Neuronal stem cell (in vitro differentiated cells): ENCODE results near the gene RNF20.

Source experiments
- DNase-seq: peaks from one replicate; pipeline ENCODE4 v3.0.0-alpha.2; 2013; ENCODE audit warnings: low spot score
- H2AFZ ChIP-seq: one replicate; pipeline ENCODE4 v1.6.1; 2013; ENCODE audit warnings: mild to moderate bottlenecking, low read length, inconsistent platforms
- H2AK5ac ChIP-seq: 2 replicates; pipeline ENCODE4 v1.6.1; 2013; ENCODE audit warnings: low read depth, mild to moderate bottlenecking, inconsistent platforms, low read length, moderate library complexity, mixed read lengths
- H2BK120ac ChIP-seq: 2 replicates; pipeline ENCODE4 v1.6.1; 2013; ENCODE audit warnings: low read depth, mild to moderate bottlenecking, inconsistent platforms, low read length, moderate library complexity, mixed read lengths
- H2BK12ac ChIP-seq: one replicate; pipeline ENCODE4 v1.6.1; 2013; ENCODE audit warnings: low read length, inconsistent platforms
- H2BK15ac ChIP-seq: 2 replicates; pipeline ENCODE4 v1.6.1; 2013; ENCODE audit warnings: mild to moderate bottlenecking, low read length, inconsistent platforms, mixed read lengths
- H2BK5ac ChIP-seq: one replicate; pipeline ENCODE4 v1.6.1; 2013; ENCODE audit warnings: inconsistent platforms, mild to moderate bottlenecking, low read length, moderate library complexity
- H3K14ac ChIP-seq: one replicate; pipeline ENCODE4 v1.6.1; 2013; ENCODE audit warnings: low read length, inconsistent platforms
- H3K18ac ChIP-seq: 2 replicates; pipeline ENCODE4 v1.6.1; 2013; ENCODE audit warnings: low read length, inconsistent platforms
- H3K23ac ChIP-seq: 2 replicates; pipeline ENCODE4 v1.6.1; 2013; ENCODE audit warnings: low read depth, mild to moderate bottlenecking, mixed read lengths, low read length, inconsistent platforms; ENCODE audit not compliant: poor library complexity
- H3K27ac ChIP-seq: replicated peaks from 3 replicates; pipeline ENCODE4 v1.5.1; 2013; ENCODE audit warnings: low read length, inconsistent platforms
- H3K27me3 ChIP-seq, 3 experiments: 2 replicates each; pipeline ENCODE4 v1.6.1; 2013; ENCODE audit warnings: low read length in 3 of 3, mild to moderate bottlenecking in 2 of 3, inconsistent platforms in 1 of 3, low read depth in 1 of 3, mixed read lengths in 1 of 3, moderate library complexity in 1 of 3; ENCODE audit not compliant: control insufficient read depth in 3 of 3, insufficient read depth in 3 of 3
- H3K36me3 ChIP-seq, 2 donors: replicated peaks in 1 of 2; 2 replicates each; pipeline ENCODE4 v1.6.1; 2013; ENCODE audit warnings: low read length in 2 of 2; ENCODE audit not compliant: control insufficient read depth in 2 of 2, insufficient read depth in 2 of 2
- H3K4ac ChIP-seq: 2 replicates; pipeline ENCODE4 v1.6.1; 2013; ENCODE audit warnings: inconsistent platforms, mild to moderate bottlenecking, low read length, moderate library complexity
- H3K4me1 ChIP-seq, 2 donors: 1 replicate in 1 of 2; 2 replicates in 1 of 2; pipeline ENCODE4 v1.6.1; 2013; ENCODE audit warnings: low read length in 2 of 2, low read depth in 1 of 2; ENCODE audit not compliant: control insufficient read depth in 2 of 2, insufficient read depth in 1 of 2
- H3K4me2 ChIP-seq: one replicate; pipeline ENCODE4 v1.6.1; 2013; ENCODE audit warnings: mild to moderate bottlenecking, low read length, inconsistent platforms; ENCODE audit not compliant: insufficient read depth, poor library complexity, severe bottlenecking
- H3K4me3 ChIP-seq, 2 donors: 2 replicates each; pipeline ENCODE4 v1.5.1; 2013; ENCODE audit warnings: low read length in 2 of 2, mild to moderate bottlenecking in 2 of 2, inconsistent platforms in 1 of 2, moderate library complexity in 1 of 2
- H3K79me1 ChIP-seq: one replicate; pipeline ENCODE4 v1.6.1; 2013; ENCODE audit warnings: low read depth, mild to moderate bottlenecking, inconsistent platforms, low read length, moderate library complexity
- H3K9ac ChIP-seq: one replicate; pipeline ENCODE4 v1.6.1; 2013; ENCODE audit warnings: mild to moderate bottlenecking, low read depth, low read length, inconsistent platforms; ENCODE audit not compliant: poor library complexity
- H3K9me3 ChIP-seq, 2 donors: replicated peaks in 1 of 2; 2 replicates each; pipeline versions ENCODE3 to v1.6.1; 2013; ENCODE audit warnings: low read length in 2 of 2, mild to moderate bottlenecking in 2 of 2, inconsistent platforms in 1 of 2, low read depth in 1 of 2, mixed read lengths in 1 of 2, moderate library complexity in 1 of 2; ENCODE audit not compliant: control insufficient read depth in 2 of 2, insufficient read depth in 1 of 2
- H4K8ac ChIP-seq: one replicate; pipeline ENCODE4 v1.6.1; 2013; ENCODE audit warnings: low read depth, mild to moderate bottlenecking, inconsistent platforms, low read length, moderate library complexity
- H4K91ac ChIP-seq: one replicate; pipeline ENCODE4 v1.6.1; 2013; ENCODE audit warnings: low read length, low read depth, mild to moderate bottlenecking, inconsistent platforms; ENCODE audit not compliant: poor library complexity
- WGBS, 2 donors: extraction: QIAGEN DNeasy Blood & Tissue Kit; methylation state at CpG; one replicate each; pipeline ENCODE4 v1.1.7; 2013; ENCODE audit warnings: missing lambda C conversion rate in 2 of 2, mixed read lengths in 1 of 2; ENCODE audit not compliant: insufficient read length in 2 of 2, insufficient replicate concordance in 1 of 2; ENCODE audit errors: extremely low coverage in 2 of 2; 5-methylcytosine and 5-hydroxymethylcytosine counted together

RNF20 gene

GRCh38 chr9:101486693-101487442, 46.8 kb upstream of the RNF20 start:
- Histone ChIP-seq H3K9me3 (no peaks in the 10 kb centered on the region), H3K36me3 (no peaks in the 10 kb centered on the region), H2BK15ac (peak overlapping the region; percentile 25), H3K18ac (peak overlapping the region; percentile 93), H3K14ac (peak overlapping the region; percentile 3), H2BK5ac (no peak overlapping the region), H3K27ac (no peak overlapping the region), H3K23ac (peak overlapping the region; percentile 82), H3K4me3 (peak overlapping the region; percentile 75 to 80), H3K27me3 (peaks cover 0 to 7% (median 5%) of the 10 kb centered on the region in 3 experiments), H4K91ac (no peak overlapping the region), H2BK12ac (peak overlapping the region; percentile 69), H3K79me1 (peaks cover 4% of the 10 kb centered on the region), H3K4ac (no peak overlapping the region), H2AK5ac (no peak overlapping the region), H2BK120ac (peak overlapping the region; percentile 0), H2AFZ (peak overlapping the region; percentile 96), H3K4me1 (peaks cover 0 to 3% of the 10 kb centered on the region in 2 donors), H3K4me2 (peak overlapping the region; percentile 97), H4K8ac (peak overlapping the region; percentile 98), H3K9ac (peak overlapping the region; percentile 92)
- DNase-seq, result peak; percentile 69
- no CpG with 5 or more reads among the region's 53 CpGs for WGBS, 2 donors

- no CpG with 5 or more reads among the region's 9 CpGs for WGBS, 2 donors
- Histone ChIP-seq H3K27ac (no peak overlapping the region), H2BK5ac (no peak overlapping the region), H4K91ac (no peak overlapping the region), H3K4ac (no peak overlapping the region), H3K4me1 (peaks cover 0 to 3% of the 10 kb centered on the region in 2 donors), H3K23ac (no peak overlapping the region), H3K9me3 (no peaks in the 10 kb centered on the region), H3K4me3 (peak overlapping the region in 1 of 2 donors; percentile 75), H3K14ac (no peak overlapping the region), H3K4me2 (no peak overlapping the region), H4K8ac (no peak overlapping the region), H3K18ac (no peak overlapping the region), H3K27me3 (peaks cover 0 to 7% (median 5%) of the 10 kb centered on the region in 3 experiments), H3K9ac (no peak overlapping the region), H2BK15ac (no peak overlapping the region), H2BK12ac (no peak overlapping the region), H2AK5ac (no peak overlapping the region), H3K36me3 (no peaks in the 10 kb centered on the region), H3K79me1 (peaks cover 4% of the 10 kb centered on the region), H2AFZ (peak overlapping the region; percentile 96), H2BK120ac (no peak overlapping the region)
- no peak for DNase-seq
Measured at GRCh38 chr9:101487443-101487840, 46.2 kb upstream of the RNF20 start.

GRCh38 chr9:101495810-101496209, 37.8 kb upstream of the RNF20 start:
- Histone ChIP-seq H2BK12ac (no peak overlapping the region), H2BK120ac (no peak overlapping the region), H3K18ac (no peak overlapping the region), H4K8ac (no peak overlapping the region), H3K27ac (no peak overlapping the region), H4K91ac (no peak overlapping the region), H3K79me1 (no peaks in the 10 kb centered on the region), H3K4me2 (no peak overlapping the region), H2BK15ac (no peak overlapping the region), H3K9me3 (no peaks in the 10 kb centered on the region), H3K4ac (no peak overlapping the region), H3K27me3 (peaks cover 0 to 10% (median 0%) of the 10 kb centered on the region in 3 experiments), H3K23ac (no peak overlapping the region), H2BK5ac (no peak overlapping the region), H3K4me3 (no peak overlapping the region), H3K9ac (no peak overlapping the region), H3K14ac (no peak overlapping the region), H2AFZ (no peak overlapping the region), H3K36me3 (no peaks in the 10 kb centered on the region), H2AK5ac (no peak overlapping the region), H3K4me1 (no peaks in the 10 kb centered on the region)
- no CpG with 5 or more reads among the region's 1 CpG for WGBS, 2 donors
- no peak for DNase-seq

GRCh38 chr9:101498323-101498722, 35.3 kb upstream of the RNF20 start:
- H2AFZ ChIP-seq, result no peak overlapping the region
- no peak overlapping the region for H2AK5ac ChIP-seq
- H4K8ac ChIP-seq, result no peak overlapping the region
- no peaks in the 10 kb centered on the region for H3K9me3 ChIP-seq
- H3K36me3 ChIP-seq, result no peaks in the 10 kb centered on the region
- H3K27me3 ChIP-seq, result peaks cover 0 to 10% (median 0%) of the 10 kb centered on the region in 3 experiments
- WGBS, 2 donors, result no CpG with 5 or more reads among the region's 2 CpGs
- no peak overlapping the region for H2BK120ac ChIP-seq
- no peaks in the 10 kb centered on the region for H3K79me1 ChIP-seq
- no peak overlapping the region for H3K23ac ChIP-seq
- H3K4me2 ChIP-seq, result no peak overlapping the region
- H3K27ac ChIP-seq, result no peak overlapping the region
- H3K14ac ChIP-seq, result no peak overlapping the region
- no peak overlapping the region for H3K18ac ChIP-seq
- DNase-seq, result no peak
- H2BK5ac ChIP-seq, result no peak overlapping the region
- no peaks in the 10 kb centered on the region for H3K4me1 ChIP-seq
- H2BK12ac ChIP-seq, result no peak overlapping the region
- no peak overlapping the region for H4K91ac ChIP-seq
- no peak overlapping the region for H2BK15ac ChIP-seq
- no peak overlapping the region for H3K9ac ChIP-seq
- no peak overlapping the region for H3K4me3 ChIP-seq
- H3K4ac ChIP-seq, result no peak overlapping the region
